ENCODE measurements around the gene C1QTNF8. TPM values are rescaled to one million over a fixed set of nuclear protein-coding genes. Genes with fewer than 3 reads are reported as not detected.

Gene C1QTNF8
- total and polyA plus RNA-seq, 2 of the 13 experiments (the other 11 are each of a cell fraction or from before 2014, with no cell fraction given): 0.09 TPM; not detected in 1

DNA sequence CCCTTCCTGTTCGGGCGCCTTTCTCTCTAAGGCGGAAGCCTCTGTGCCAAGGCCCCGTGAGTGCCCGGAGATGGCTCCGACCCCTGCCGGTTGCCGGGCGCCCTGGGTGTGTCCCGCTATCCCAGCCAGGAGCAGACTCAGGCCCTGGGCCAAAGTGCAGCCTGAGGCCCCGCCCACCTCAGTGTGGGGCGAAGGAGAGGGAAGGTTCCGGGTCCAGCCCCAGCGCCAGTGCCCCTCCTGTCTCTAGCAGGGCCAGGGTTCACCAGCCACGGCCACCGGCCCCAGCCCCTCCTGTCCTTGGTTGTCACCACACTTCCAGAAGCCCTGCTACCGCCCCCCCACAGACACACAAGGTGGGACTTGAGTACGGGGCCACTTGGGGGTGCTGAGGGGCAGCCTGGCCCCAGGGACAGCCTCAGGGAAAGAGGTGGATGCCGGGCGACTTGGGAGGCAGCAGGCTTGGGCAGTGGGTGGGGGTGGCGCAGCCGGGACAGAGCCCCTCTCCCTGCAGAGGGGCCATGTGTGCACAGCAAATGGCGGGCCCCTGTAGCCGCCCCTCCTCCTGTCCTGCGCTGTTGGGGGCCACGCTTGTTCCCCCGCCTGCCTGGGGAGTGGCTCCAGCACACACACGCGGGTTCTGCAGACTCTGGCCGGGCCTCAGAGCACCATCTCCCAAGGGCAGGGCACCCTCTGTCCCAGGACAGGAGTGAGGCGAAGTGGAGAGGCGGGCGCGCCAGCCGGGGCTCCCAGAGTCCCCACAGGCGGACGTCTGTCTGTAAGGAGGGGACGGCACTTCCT is 6.0 kb downstream of the C1QTNF8 start (continued):
- TF ChIP-seq, protein P1, sequence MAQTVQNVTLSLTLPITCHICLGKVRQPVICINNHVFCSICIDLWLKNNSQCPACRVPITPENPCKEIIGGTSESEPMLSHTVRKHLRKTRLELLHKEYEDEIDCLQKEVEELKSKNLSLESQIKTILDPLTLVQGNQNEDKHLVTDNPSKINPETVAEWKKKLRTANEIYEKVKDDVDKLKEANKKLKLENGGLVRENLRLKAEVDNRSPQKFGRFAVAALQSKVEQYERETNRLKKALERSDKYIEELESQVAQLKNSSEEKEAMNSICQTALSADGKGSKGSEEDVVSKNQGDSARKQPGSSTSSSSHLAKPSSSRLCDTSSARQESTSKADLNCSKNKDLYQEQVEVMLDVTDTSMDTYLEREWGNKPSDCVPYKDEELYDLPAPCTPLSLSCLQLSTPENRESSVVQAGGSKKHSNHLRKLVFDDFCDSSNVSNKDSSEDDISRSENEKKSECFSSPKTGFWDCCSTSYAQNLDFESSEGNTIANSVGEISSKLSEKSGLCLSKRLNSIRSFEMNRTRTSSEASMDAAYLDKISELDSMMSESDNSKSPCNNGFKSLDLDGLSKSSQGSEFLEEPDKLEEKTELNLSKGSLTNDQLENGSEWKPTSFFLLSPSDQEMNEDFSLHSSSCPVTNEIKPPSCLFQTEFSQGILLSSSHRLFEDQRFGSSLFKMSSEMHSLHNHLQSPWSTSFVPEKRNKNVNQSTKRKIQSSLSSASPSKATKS (CRISPR knock-in tag; IDR thresholded peaks at IDR 0.05): no peak
- TF ChIP-seq JDP2 (CRISPR knock-in tag; IDR thresholded peaks at IDR 0.05; ENCODE audit: borderline replicate concordance): no peak
- TF ChIP-seq ZNF260 (CRISPR knock-in tag; IDR thresholded peaks at IDR 0.05; ENCODE audit: borderline replicate concordance, low read depth): no peak
- TF ChIP-seq ZNF703 (CRISPR knock-in tag; IDR thresholded peaks at IDR 0.05; ENCODE audit: borderline replicate concordance): peak; percentile 39; the same call in 1 of the 2 replicates
- TF ChIP-seq ZBTB21 (CRISPR knock-in tag; IDR thresholded peaks at IDR 0.05): no peak
- no peak; the same call in 1 of the 2 replicates for TF ChIP-seq ZNF460 (CRISPR knock-in tag; IDR thresholded peaks at IDR 0.05; ENCODE audit: borderline replicate concordance)
- TF ChIP-seq ZFY (CRISPR knock-in tag; IDR thresholded peaks at IDR 0.05): peak; percentile 89
- no peak; the same call in 1 of the 2 replicates for TF ChIP-seq ZFP90 (CRISPR knock-in tag; IDR thresholded peaks at IDR 0.05; ENCODE audit: borderline replicate concordance)
- TF ChIP-seq TOPORS (CRISPR knock-in tag; IDR thresholded peaks at IDR 0.05): peak; percentile 50
- TF ChIP-seq HNRNPUL1 (IDR thresholded peaks at IDR 0.05; ENCODE audit: low read depth, low read length): no peak
- TF ChIP-seq REXO4 (CRISPR knock-in tag; IDR thresholded peaks at IDR 0.05; ENCODE audit: borderline replicate concordance): no peak
- peak; percentile 72; the same call in 1 of the 2 replicates for TF ChIP-seq DR1 (CRISPR knock-in tag; IDR thresholded peaks at IDR 0.05)
- TF ChIP-seq TP53 (CRISPR knock-in tag; conservative IDR thresholded peaks at IDR 0.05): no peak; the same call in 1 of the 2 replicates
- TF ChIP-seq NR2F2 (IDR thresholded peaks at IDR 0.05; ENCODE audit: borderline replicate concordance, low read depth): no peak
- TF ChIP-seq, protein P2, sequence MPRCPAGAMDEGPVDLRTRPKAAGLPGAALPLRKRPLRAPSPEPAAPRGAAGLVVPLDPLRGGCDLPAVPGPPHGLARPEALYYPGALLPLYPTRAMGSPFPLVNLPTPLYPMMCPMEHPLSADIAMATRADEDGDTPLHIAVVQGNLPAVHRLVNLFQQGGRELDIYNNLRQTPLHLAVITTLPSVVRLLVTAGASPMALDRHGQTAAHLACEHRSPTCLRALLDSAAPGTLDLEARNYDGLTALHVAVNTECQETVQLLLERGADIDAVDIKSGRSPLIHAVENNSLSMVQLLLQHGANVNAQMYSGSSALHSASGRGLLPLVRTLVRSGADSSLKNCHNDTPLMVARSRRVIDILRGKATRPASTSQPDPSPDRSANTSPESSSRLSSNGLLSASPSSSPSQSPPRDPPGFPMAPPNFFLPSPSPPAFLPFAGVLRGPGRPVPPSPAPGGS (CRISPR knock-in tag; IDR thresholded peaks at IDR 0.05): 0 out of 2 replicates have a peak, but pooled peaks have one; percentile 66
- no peak for TF ChIP-seq JARID2 (CRISPR knock-in tag; IDR thresholded peaks at IDR 0.05; ENCODE audit: insufficient replicate concordance)
- peak; percentile 96 for TF ChIP-seq HNF4A (CRISPR knock-in tag; IDR thresholded peaks at IDR 0.05)
- TF ChIP-seq, protein P3, sequence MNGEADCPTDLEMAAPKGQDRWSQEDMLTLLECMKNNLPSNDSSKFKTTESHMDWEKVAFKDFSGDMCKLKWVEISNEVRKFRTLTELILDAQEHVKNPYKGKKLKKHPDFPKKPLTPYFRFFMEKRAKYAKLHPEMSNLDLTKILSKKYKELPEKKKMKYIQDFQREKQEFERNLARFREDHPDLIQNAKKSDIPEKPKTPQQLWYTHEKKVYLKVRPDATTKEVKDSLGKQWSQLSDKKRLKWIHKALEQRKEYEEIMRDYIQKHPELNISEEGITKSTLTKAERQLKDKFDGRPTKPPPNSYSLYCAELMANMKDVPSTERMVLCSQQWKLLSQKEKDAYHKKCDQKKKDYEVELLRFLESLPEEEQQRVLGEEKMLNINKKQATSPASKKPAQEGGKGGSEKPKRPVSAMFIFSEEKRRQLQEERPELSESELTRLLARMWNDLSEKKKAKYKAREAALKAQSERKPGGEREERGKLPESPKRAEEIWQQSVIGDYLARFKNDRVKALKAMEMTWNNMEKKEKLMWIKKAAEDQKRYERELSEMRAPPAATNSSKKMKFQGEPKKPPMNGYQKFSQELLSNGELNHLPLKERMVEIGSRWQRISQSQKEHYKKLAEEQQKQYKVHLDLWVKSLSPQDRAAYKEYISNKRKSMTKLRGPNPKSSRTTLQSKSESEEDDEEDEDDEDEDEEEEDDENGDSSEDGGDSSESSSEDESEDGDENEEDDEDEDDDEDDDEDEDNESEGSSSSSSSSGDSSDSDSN (CRISPR knock-in tag; IDR thresholded peaks at IDR 0.05): peak; percentile 89
- TF ChIP-seq, protein P4, sequence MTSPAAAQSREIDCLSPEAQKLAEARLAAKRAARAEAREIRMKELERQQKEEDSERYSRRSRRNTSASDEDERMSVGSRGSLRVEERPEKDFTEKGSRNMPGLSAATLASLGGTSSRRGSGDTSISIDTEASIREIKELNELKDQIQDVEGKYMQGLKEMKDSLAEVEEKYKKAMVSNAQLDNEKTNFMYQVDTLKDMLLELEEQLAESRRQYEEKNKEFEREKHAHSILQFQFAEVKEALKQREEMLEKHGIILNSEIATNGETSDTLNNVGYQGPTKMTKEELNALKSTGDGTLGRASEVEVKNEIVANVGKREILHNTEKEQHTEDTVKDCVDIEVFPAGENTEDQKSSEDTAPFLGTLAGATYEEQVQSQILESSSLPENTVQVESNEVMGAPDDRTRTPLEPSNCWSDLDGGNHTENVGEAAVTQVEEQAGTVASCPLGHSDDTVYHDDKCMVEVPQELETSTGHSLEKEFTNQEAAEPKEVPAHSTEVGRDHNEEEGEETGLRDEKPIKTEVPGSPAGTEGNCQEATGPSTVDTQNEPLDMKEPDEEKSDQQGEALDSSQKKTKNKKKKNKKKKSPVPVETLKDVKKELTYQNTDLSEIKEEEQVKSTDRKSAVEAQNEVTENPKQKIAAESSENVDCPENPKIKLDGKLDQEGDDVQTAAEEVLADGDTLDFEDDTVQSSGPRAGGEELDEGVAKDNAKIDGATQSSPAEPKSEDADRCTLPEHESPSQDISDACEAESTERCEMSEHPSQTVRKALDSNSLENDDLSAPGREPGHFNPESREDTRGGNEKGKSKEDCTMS (CRISPR knock-in tag; conservative IDR thresholded peaks at IDR 0.05): no peak
- peak; percentile 90; the same call in 1 of the 2 replicates for TF ChIP-seq ZC3H4 (CRISPR knock-in tag; IDR thresholded peaks at IDR 0.05; ENCODE audit: borderline replicate concordance)
- peak; percentile 88 for TF ChIP-seq ZNF746 (CRISPR knock-in tag; IDR thresholded peaks at IDR 0.05)
